ENCODE measurements around the gene ACAP1. TPM values are rescaled to one million over a fixed set of nuclear protein-coding genes. Genes with fewer than 3 reads are reported as not detected.

ACAP1 gene
- total RNA-seq, 1 experiment from 2014 or later, result 58.6 TPM

GRCh38 chr17:7326186-7326585, 10.1 kb upstream of the ACAP1 start (continued):
- no peak for TF ChIP-seq ZNF281 (CRISPR knock-in tag; IDR thresholded peaks at IDR 0.05)
- TF ChIP-seq IRF2 (CRISPR knock-in tag; IDR thresholded peaks at IDR 0.05; ENCODE audit: borderline replicate concordance, low read depth), result no peak
- no peak for TF ChIP-seq USF2 (CRISPR knock-in tag; IDR thresholded peaks at IDR 0.05)
- no peak for TF ChIP-seq SP1 (CRISPR knock-in tag; conservative IDR thresholded peaks at IDR 0.05)

- Mint-ChIP-seq H3K4me3 (no peak overlapping the region), H3K9me3 (no peaks in the 10 kb centered on the region), H3K27me3 (ENCODE audit: low read depth) (no peaks in the 10 kb centered on the region), H3K4me1 (peaks cover 16% of the 10 kb centered on the region), H3K36me3 (peaks cover 27% of the 10 kb centered on the region), H3K27ac (no peak overlapping the region)
- ATAC-seq (no peak), DNase-seq (ENCODE audit: low spot score) (no peak)
- no peak for TF ChIP-seq ZNF671 (CRISPR knock-in tag; IDR thresholded peaks at IDR 0.05)
- TF ChIP-seq CDX4 (CRISPR knock-in tag; IDR thresholded peaks at IDR 0.05; ENCODE audit: borderline replicate concordance), result no peak
- TF ChIP-seq ZBTB43 (CRISPR knock-in tag; IDR thresholded peaks at IDR 0.05), result no peak
- no peak for TF ChIP-seq MYBL2 (CRISPR knock-in tag; IDR thresholded peaks at IDR 0.05)
- no peak for TF ChIP-seq CREB1 (CRISPR knock-in tag; IDR thresholded peaks at IDR 0.05)
- TF ChIP-seq ZNF425 (CRISPR knock-in tag; conservative IDR thresholded peaks at IDR 0.05), result no peak
- TF ChIP-seq SMAD3 (CRISPR knock-in tag; IDR thresholded peaks at IDR 0.05; ENCODE audit: borderline replicate concordance), result no peak
- TF ChIP-seq HMGA2 (CRISPR knock-in tag; IDR thresholded peaks at IDR 0.05), result no peak
- no peak for TF ChIP-seq AR (CRISPR knock-in tag; IDR thresholded peaks at IDR 0.05)
- TF ChIP-seq USF1 (CRISPR knock-in tag; IDR thresholded peaks at IDR 0.05), result no peak
- no peak for TF ChIP-seq FOXP1 (CRISPR knock-in tag; IDR thresholded peaks at IDR 0.05; ENCODE audit: borderline replicate concordance)
- CTCF ChIA-PET, result interaction anchor here (0.7 to 2.3 kb wide), 2 partner anchors 17 to 47 kb away, joined by 4 to 6 read pairs; no protein-coding TSS in a partner anchor
- POLR2A ChIA-PET, result no interaction called here
Measured at GRCh38 chr17:7327056-7327455, 9.3 kb upstream of the ACAP1 start.
